Measurements from ENCODE around the gene DACH1.

- TF ChIP-seq CTCF (conservative IDR thresholded peaks at IDR 0.05; ENCODE audit: low read depth, low read length) (no peak), EZH2 (IDR thresholded peaks at IDR 0.05; ENCODE audit: borderline replicate concordance, low read depth, low read length, poor library complexity, severe bottlenecking) (no peak)
Measured at GRCh38 chr13:71714802-71715375, 152.1 kb downstream of the DACH1 start.
